Epithelial cell of proximal tubule (primary cell): ENCODE data around the gene SLC12A1. TPM values are rescaled to one million over a fixed set of nuclear protein-coding genes. Genes with fewer than 3 reads are reported as not detected.
A peak's percentile ranks its signal among the peaks of the same experiment; 100 is the strongest.

Experiments
- DNase-seq: peaks from one replicate; pipeline ENCODE4 v3.0.0-alpha.2; 2011; ENCODE audit warnings: low read depth
- H3K4me3 ChIP-seq: 2 replicates; pipeline ENCODE4 v1.5.1; 2011; ENCODE audit warnings: low read depth, mild to moderate bottlenecking, low read length
- total RNA-seq: library from RNA; depleted of rRNA; stranded (reverse); fragments of >200 nt; gene quantifications from 2 replicates; pipeline ENCODE4 v1.2.3, GENCODE V29; 2015
- TF ChIP-seq, protein P1 (sequence below): conservative IDR thresholded peaks from 2 replicates; pipeline ENCODE4 v1.5.1; 2012; ENCODE audit warnings: low read depth, mild to moderate bottlenecking, low read length

SLC12A1 gene
- total RNA-seq, 1 donor from 2014 or later = 0.06 TPM

DNA sequence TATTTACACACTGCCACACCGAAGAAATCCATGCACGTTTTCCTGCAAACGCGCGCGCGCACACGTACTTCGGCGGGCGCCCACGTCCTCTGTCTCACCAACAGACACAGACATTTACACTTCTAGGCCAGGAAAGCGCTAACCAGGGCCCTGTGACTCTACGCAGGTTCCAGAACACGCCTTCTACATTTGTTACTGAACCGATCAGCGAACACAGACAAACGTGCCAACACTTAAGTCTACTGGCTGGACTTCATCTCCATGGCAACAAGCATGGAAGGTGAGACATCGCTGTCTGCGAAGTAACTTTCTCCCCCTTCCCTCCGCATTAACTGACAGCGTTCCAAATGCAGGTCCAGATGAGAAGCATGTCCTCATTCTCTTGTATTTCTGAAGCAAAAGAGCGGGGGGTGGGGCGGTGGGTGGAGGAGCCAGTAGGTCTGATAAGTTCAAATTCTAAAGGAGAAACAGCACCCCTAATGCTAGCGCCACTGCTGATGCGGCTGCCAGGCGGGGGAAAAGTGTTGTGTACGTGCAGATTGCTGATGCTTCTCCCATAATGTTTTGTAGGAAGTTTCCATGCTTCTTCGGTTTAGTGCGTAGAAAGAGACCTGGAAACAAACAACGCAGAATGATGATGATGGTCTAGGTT, 14.4 kb upstream of the SLC12A1 start, which contains the start of gene CTXN2:
Gene CTXN2 (plus strand): TSS at position 92 of the 652 bp plus-strand sequence. CDS start 9,636 bp downstream, outside the sequence.
- no peak for DNase-seq
- peak within 1 kb of the TSS; percentile 37 for H3K4me3 ChIP-seq
- TF ChIP-seq, protein P1, sequence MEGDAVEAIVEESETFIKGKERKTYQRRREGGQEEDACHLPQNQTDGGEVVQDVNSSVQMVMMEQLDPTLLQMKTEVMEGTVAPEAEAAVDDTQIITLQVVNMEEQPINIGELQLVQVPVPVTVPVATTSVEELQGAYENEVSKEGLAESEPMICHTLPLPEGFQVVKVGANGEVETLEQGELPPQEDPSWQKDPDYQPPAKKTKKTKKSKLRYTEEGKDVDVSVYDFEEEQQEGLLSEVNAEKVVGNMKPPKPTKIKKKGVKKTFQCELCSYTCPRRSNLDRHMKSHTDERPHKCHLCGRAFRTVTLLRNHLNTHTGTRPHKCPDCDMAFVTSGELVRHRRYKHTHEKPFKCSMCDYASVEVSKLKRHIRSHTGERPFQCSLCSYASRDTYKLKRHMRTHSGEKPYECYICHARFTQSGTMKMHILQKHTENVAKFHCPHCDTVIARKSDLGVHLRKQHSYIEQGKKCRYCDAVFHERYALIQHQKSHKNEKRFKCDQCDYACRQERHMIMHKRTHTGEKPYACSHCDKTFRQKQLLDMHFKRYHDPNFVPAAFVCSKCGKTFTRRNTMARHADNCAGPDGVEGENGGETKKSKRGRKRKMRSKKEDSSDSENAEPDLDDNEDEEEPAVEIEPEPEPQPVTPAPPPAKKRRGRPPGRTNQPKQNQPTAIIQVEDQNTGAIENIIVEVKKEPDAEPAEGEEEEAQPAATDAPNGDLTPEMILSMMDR = no peak

GRCh38 chr15:48202068-48202467, 4.0 kb upstream of the SLC12A1 start:
- TF ChIP-seq, protein P1 = no peak
- no peak overlapping the region for H3K4me3 ChIP-seq
- DNase-seq = no peak

DNA sequence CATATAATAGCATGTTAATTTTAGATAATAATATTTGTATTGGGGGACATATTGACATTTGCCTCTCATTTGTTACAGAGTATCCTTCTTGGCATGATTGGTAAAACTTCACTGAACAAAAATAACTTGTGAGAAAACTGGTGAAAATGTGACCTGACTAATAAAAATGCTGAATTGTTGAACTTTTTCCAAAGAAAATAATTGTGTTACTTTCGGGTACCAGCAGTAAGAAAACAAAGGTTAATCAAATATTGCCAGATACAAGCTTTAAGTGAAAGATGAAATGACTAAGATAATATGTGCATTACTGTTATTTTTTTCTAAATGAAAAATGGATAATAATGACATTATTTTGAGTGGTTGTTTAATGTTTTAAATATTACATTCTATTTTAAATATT, 15.2 kb downstream of the SLC12A1 start:
- DNase-seq = no peak
- TF ChIP-seq, protein P1 = no peak
- H3K4me3 ChIP-seq = no peak overlapping the region

DNA sequence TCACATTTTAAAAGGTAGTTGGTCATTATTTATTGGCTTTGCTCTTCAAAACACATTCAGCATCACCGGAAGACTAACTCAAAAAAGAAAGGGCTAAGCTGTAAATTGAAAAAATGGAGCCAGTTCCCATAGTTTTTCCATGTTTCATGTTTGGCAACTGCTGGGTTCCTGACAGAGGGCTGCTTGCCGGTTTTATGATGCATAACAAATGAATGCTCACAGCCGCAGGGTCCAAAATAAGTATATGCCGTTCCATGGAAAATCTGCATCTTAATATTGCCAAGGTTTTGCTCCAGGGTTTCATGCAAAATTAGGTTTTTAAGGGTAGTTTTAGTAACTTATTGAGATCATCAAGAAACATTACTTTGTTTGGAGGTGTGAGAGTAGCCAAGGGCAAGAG, 15.8 kb downstream of the SLC12A1 start:
- H3K4me3 ChIP-seq = no peak overlapping the region
- TF ChIP-seq, protein P1 = no peak
- DNase-seq = no peak

DNA sequence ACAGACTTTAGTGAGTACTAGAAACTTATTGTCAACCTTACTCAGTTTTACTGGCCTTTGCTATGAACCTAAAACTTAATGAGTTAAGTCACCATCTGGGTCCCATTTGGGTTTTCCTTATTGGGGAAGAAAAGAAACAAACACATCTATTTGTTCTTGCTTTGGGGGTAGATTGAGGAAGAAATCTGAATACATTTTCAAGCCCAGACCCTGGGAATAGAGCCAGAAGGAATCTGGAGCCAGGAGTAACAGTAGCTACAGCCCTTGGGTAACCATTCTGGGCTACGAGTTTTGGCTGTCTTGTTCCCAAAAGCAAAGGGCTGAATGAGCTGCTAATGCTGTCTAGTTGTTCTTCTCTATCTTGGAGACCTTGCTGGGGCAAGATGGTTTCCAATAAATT, 16.5 kb downstream of the SLC12A1 start:
- no peak overlapping the region for H3K4me3 ChIP-seq
- no peak for DNase-seq
- TF ChIP-seq, protein P1 = no peak

- H3K4me3 ChIP-seq = no peak overlapping the region
- TF ChIP-seq, protein P1 = no peak
- DNase-seq = no peak
Observed at GRCh38 chr15:48225771-48226170, 19.7 kb downstream of the SLC12A1 start.

DNA sequence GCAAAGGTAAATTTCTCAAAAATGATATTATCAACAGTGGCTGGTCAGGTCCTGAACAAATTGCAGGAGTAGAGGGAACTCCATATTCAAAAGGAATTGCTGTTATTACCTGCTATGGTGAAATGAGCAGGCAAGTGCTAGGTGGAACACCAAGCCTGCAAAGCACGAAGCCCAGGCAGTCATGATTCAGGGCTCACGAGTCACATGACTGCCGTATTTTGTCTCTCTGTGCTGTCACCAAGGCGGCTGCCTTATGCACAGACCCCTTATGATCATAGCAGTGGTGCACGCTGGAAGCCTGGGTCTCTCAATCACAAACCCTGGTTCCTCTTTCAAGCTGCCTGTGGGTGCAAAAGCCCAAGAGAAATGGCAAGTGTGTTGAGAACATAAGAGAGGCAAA, 24.4 kb downstream of the SLC12A1 start:
- H3K4me3 ChIP-seq = no peak overlapping the region
- TF ChIP-seq, protein P1 = no peak
- DNase-seq = no peak
